SK-N-SH (cell line): ENCODE results near the gene PTPRG. TPM values are rescaled to one million over a fixed set of nuclear protein-coding genes. Genes with fewer than 3 reads are reported as not detected.

Experiments used
- CTCF ChIA-PET: fragments of 300-600, 350-600 bp; formaldehyde crosslinking; extraction: SDS; loops from one replicate; lab custom pipeline; 2021; lab: Yijun Ruan, JAX
- POLR2A ChIA-PET: fragments of 350-600 bp; sonication (Branson Sonifier 250); formaldehyde crosslinking; extraction: SDS; loops from one replicate; lab custom pipeline; 2020; ENCODE audit warnings: antibody characterized with exemption, inconsistent platforms; lab: Yijun Ruan, JAX
- DNase-seq: peaks from one replicate; pipeline ENCODE4 v3.0.0; 2012
- H2AFZ ChIP-seq: fragments of 200-600 bp; sonication (generic); 2 replicates; pipeline ENCODE4 v1.8.1; 2016; ENCODE audit warnings: antibody characterized with exemption, mild to moderate bottlenecking, low read depth
- H3F3A ChIP-seq: fragments of 200-600 bp; sonication (generic); replicated peaks from 2 replicates; pipeline ENCODE3; 2016; ENCODE audit warnings: antibody characterized with exemption, mild to moderate bottlenecking; ENCODE audit not compliant: insufficient read depth
- H3K27ac ChIP-seq, 2 experiments: fragments of 200-500 bp in 1 of 2; fragments of 200-600 bp in 1 of 2; sonication (Bioruptor generic) in 1 of 2; sonication (generic), shearing (Covaris generic) in 1 of 2; 2 replicates each; pipeline versions ENCODE4 v1.5.1 to v1.6.1; 2014 to 2016; ENCODE audit warnings: low read depth in 2 of 2, inconsistent platforms in 1 of 2, low read length in 1 of 2, mild to moderate bottlenecking in 1 of 2, mixed read lengths in 1 of 2
- H3K27me3 ChIP-seq: fragments of 200-600 bp; sonication (generic), shearing (Covaris generic); 2 replicates; pipeline ENCODE4 v1.6.1; 2016; ENCODE audit warnings: mixed run types; ENCODE audit not compliant: insufficient read depth
- H3K36me3 ChIP-seq, 2 experiments: fragments of 200-500 bp in 1 of 2; fragments of 200-600 bp in 1 of 2; sonication (Bioruptor generic) in 1 of 2; sonication (generic) in 1 of 2; replicated peaks in 1 of 2; 2 replicates each; pipeline versions ENCODE3 to v1.5.1; 2014 to 2016; ENCODE audit warnings: low read length in 1 of 2, mild to moderate bottlenecking in 1 of 2; ENCODE audit not compliant: insufficient read depth in 2 of 2, control insufficient read depth in 1 of 2
- H3K4me1 ChIP-seq, 2 experiments: fragments of 200-500 bp in 1 of 2; fragments of 200-600 bp in 1 of 2; sonication (Bioruptor generic) in 1 of 2; sonication (generic), shearing (Covaris generic) in 1 of 2; 2 replicates each; pipeline versions ENCODE4 v1.5.1 to v1.6.1; 2014 to 2016; ENCODE audit warnings: low read depth in 1 of 2, low read length in 1 of 2, mixed run types in 1 of 2; ENCODE audit not compliant: insufficient read depth in 2 of 2, control insufficient read depth in 1 of 2
- H3K4me2 ChIP-seq: fragments of 200-600 bp; sonication (generic), shearing (Covaris generic); 2 replicates; pipeline ENCODE4 v1.6.1; 2017; ENCODE audit warnings: mixed run types
- H3K4me3 ChIP-seq, 2 experiments: fragments of 200-500 bp in 1 of 2; fragments of 200-600 bp in 1 of 2; sonication (Bioruptor generic) in 1 of 2; sonication (generic), shearing (Covaris generic) in 1 of 2; 2 replicates each; pipeline versions ENCODE4 v1.5.1 to v1.8.1; 2014 to 2016; ENCODE audit warnings: low read depth in 2 of 2, inconsistent platforms in 1 of 2, low read length in 1 of 2, mild to moderate bottlenecking in 1 of 2, mixed read lengths in 1 of 2, moderate library complexity in 1 of 2
- H3K79me2 ChIP-seq: fragments of 200-600 bp; sonication (generic); 2 replicates; pipeline ENCODE4 v1.8.1; 2017; ENCODE audit warnings: mild to moderate bottlenecking; ENCODE audit not compliant: insufficient read depth
- H3K9ac ChIP-seq: fragments of 200-600 bp; sonication (generic); 2 replicates; pipeline ENCODE4 v1.6.1; 2017; ENCODE audit warnings: mixed run types
- H3K9me2 ChIP-seq: fragments of 200-600 bp; sonication (generic); 2 replicates; pipeline ENCODE4 v1.6.1; 2017; ENCODE audit warnings: mixed run types
- H3K9me3 ChIP-seq: fragments of 200-600 bp; sonication (generic); 2 replicates; pipeline ENCODE4 v1.6.1; 2017; ENCODE audit warnings: mixed run types, mild to moderate bottlenecking, moderate library complexity
- H4K20me1 ChIP-seq: fragments of 200-600 bp; sonication (generic); 2 replicates; pipeline ENCODE4 v1.6.1; 2017; ENCODE audit warnings: mild to moderate bottlenecking, mixed run types; ENCODE audit not compliant: insufficient read depth
- EZH2phosphoT487 ChIP-seq: fragments of 200-600 bp; sonication (generic); IDR thresholded peaks from 2 replicates; pipeline ENCODE4 v1.6.1; 2017; ENCODE audit warnings: low read depth, mixed run types, mild to moderate bottlenecking, antibody characterized with exemption, moderate library complexity, borderline replicate concordance
- FOXJ3 ChIP-seq: sonication (generic); formaldehyde crosslinking; IDR thresholded peaks from 2 replicates; pipeline ENCODE4 v1.5.1; 2020; ENCODE audit warnings: mild to moderate bottlenecking, missing genetic modification reagents
- GATA2 ChIP-seq: sonication (generic); formaldehyde crosslinking; IDR thresholded peaks from 2 replicates; pipeline ENCODE4 v1.5.0; 2020; ENCODE audit warnings: mild to moderate bottlenecking, missing genetic modification reagents
- JUND ChIP-seq: IDR thresholded peaks from 2 replicates; pipeline ENCODE4 v1.4.0; 2012
- MEF2A ChIP-seq: IDR thresholded peaks from 2 replicates; pipeline ENCODE4 v1.4.0; 2012; ENCODE audit warnings: low read depth, borderline replicate concordance
- NFIC ChIP-seq: IDR thresholded peaks from 2 replicates; pipeline ENCODE4 v1.4.0; 2012; ENCODE audit warnings: borderline replicate concordance
- NRF1 ChIP-seq: IDR thresholded peaks from 2 replicates; pipeline ENCODE4 v1.6.1; 2012; ENCODE audit warnings: low read depth, mild to moderate bottlenecking, low read length
- RFX5 ChIP-seq: IDR thresholded peaks from 2 replicates; pipeline ENCODE4 v1.6.1; 2012; ENCODE audit warnings: mild to moderate bottlenecking, improper control_type of control experiment, low read length
- SIN3A ChIP-seq: IDR thresholded peaks from 2 replicates; pipeline ENCODE4 v1.6.1; 2012; ENCODE audit warnings: low read depth, mild to moderate bottlenecking, low read length, moderate library complexity, borderline replicate concordance
- TCF12 ChIP-seq: IDR thresholded peaks from 2 replicates; pipeline ENCODE4 v1.4.0; 2012
- TEAD4 ChIP-seq: IDR thresholded peaks from 2 replicates; pipeline ENCODE4 v1.4.0; 2012; ENCODE audit warnings: mild to moderate bottlenecking, borderline replicate concordance; ENCODE audit not compliant: insufficient read depth
- WGBS: methylation state at CpG from one replicate; pipeline ENCODE4 v1.1.6; 2017; ENCODE audit warnings: low lambda C conversion rate; 5-methylcytosine and 5-hydroxymethylcytosine counted together
- polyA plus RNA-seq, 3 experiments: library from polyadenylated mRNA; depleted of rRNA; stranded (reverse); fragments of >200 nt; gene quantifications; 2 replicates each; pipeline ENCODE4 v1.2.3, GENCODE V29; 2012
- TF ChIP-seq, protein P1 (sequence below): IDR thresholded peaks from 2 replicates; pipeline ENCODE4 v1.4.0; 2012; ENCODE audit warnings: low read depth
- TF ChIP-seq, protein P2 (sequence below): IDR thresholded peaks from 2 replicates; pipeline ENCODE4 v1.4.0; 2012; ENCODE audit warnings: low read depth, borderline replicate concordance
- TF ChIP-seq, protein P3 (sequence below): IDR thresholded peaks from 2 replicates; pipeline ENCODE4; 2012

PTPRG gene
- polyA plus RNA-seq, 1 of the 3 experiments (the other 2 are of a cell fraction), result 14.1 TPM

DNA sequence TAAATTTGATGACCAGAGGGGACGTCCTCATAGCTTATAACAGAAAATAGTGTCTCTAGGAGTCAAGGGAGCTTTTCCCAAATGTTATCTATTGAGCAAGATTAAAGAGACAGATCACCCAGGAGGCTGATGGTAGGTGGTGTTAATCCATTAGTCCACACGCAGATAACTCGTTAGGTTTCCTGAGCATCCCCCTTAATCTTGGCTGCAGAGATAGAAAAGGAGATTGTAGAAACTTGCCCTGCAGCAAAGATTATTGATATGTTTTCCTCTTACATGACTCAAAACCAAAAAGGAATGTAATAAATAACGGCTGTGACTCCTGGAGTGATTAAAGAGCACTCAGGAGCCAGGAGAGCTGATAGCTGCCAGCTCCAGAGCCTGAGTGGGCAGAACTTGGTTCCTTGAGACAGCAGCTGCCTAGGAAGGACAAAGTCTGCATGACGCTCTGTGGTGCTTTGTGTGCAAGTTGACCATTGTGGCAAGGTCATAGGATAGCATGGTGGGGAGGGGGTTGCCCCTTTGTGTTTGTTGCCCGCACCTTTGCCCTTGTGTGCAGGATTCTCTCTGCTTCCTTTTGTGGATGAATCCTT, 234.8 kb downstream of the PTPRG start:
- no peak for DNase-seq
- CTCF ChIA-PET, result no interaction called here
- no peaks in the 10 kb centered on the region for H3K27me3 ChIP-seq

DNA sequence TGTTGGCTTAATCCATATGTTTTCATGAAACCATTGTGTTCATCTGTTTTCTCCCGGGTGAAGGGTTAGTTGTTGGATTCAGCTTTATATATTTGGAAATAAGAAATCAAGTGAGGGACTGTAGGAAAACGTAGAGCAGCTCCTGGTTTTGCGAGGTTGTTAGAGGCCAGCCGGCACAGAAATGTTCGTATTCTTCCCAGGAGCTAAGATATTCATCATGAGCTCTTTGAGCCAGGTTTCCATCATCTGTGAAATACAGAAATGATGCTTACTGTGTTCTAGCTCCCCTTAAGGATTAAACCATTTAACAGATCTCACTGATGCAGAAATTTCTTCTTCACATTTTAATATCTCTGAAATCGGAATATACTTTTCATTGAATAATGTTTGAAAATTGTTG, 235.5 kb downstream of the PTPRG start:
- no peak for DNase-seq
- no peak overlapping the region for H2AFZ ChIP-seq
- H3K4me3 ChIP-seq, result no peak overlapping the region
- ChIA-PET CTCF (no interaction called here), POLR2A (no interaction called here)
- no peaks in the 10 kb centered on the region for H3K27me3 ChIP-seq
- no peak overlapping the region for H3K4me2 ChIP-seq
- peaks cover 0 to 3% of the 10 kb centered on the region in 2 experiments; a peak in 1 of 4 replicates for H3K4me1 ChIP-seq
- H3K27ac ChIP-seq, result no peak overlapping the region
- no peaks in the 10 kb centered on the region for H3F3A ChIP-seq
- WGBS, result 94% methylated on average over 6 of the region's 6 CpGs
- H3K79me2 ChIP-seq, result peaks cover 8% of the 10 kb centered on the region; the same call in 1 of the 2 replicates
- TF ChIP-seq RFX5, result no peak
- no peak for TF ChIP-seq SIN3A
- TF ChIP-seq, protein P1, sequence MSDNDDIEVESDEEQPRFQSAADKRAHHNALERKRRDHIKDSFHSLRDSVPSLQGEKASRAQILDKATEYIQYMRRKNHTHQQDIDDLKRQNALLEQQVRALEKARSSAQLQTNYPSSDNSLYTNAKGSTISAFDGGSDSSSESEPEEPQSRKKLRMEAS, result no peak
- no peak for TF ChIP-seq JUND
- no peak for TF ChIP-seq TEAD4
- no peak for TF ChIP-seq EZH2phosphoT487
- no peak for TF ChIP-seq TCF12
- no peak for TF ChIP-seq NRF1
- no peak for TF ChIP-seq NFIC
- TF ChIP-seq, protein P2, sequence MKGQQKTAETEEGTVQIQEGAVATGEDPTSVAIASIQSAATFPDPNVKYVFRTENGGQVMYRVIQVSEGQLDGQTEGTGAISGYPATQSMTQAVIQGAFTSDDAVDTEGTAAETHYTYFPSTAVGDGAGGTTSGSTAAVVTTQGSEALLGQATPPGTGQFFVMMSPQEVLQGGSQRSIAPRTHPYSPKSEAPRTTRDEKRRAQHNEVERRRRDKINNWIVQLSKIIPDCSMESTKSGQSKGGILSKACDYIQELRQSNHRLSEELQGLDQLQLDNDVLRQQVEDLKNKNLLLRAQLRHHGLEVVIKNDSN, result no peak
- TF ChIP-seq MEF2A, result no peak
- TF ChIP-seq FOXJ3, result no peak
- no peaks in the 10 kb centered on the region for H3K9me2 ChIP-seq
- no peaks in the 10 kb centered on the region for H3K36me3 ChIP-seq
- no peaks in the 10 kb centered on the region for H3K9me3 ChIP-seq
- H3K9ac ChIP-seq, result no peak overlapping the region
- no peaks in the 10 kb centered on the region for H4K20me1 ChIP-seq

More for the DNA sequence above, 234.8 kb downstream of the PTPRG start:
- no peaks in the 10 kb centered on the region for H4K20me1 ChIP-seq
- H3K9me2 ChIP-seq, result no peaks in the 10 kb centered on the region
- H2AFZ ChIP-seq, result no peak overlapping the region
- no peak overlapping the region for H3K27ac ChIP-seq
- WGBS, result 82% methylated on average over 6 of the region's 6 CpGs
- no peaks in the 10 kb centered on the region for H3F3A ChIP-seq
- no peak overlapping the region for H3K9ac ChIP-seq
- H3K4me2 ChIP-seq, result no peak overlapping the region
- no peak overlapping the region for H3K4me3 ChIP-seq
- POLR2A ChIA-PET, result no interaction called here
- peaks cover 0 to 3% of the 10 kb centered on the region in 2 experiments; a peak in 1 of 4 replicates for H3K4me1 ChIP-seq
- H3K36me3 ChIP-seq, result no peaks in the 10 kb centered on the region
- no peaks in the 10 kb centered on the region for H3K9me3 ChIP-seq
- peaks cover 8% of the 10 kb centered on the region; the same call in 1 of the 2 replicates for H3K79me2 ChIP-seq
- TF ChIP-seq, protein P3, sequence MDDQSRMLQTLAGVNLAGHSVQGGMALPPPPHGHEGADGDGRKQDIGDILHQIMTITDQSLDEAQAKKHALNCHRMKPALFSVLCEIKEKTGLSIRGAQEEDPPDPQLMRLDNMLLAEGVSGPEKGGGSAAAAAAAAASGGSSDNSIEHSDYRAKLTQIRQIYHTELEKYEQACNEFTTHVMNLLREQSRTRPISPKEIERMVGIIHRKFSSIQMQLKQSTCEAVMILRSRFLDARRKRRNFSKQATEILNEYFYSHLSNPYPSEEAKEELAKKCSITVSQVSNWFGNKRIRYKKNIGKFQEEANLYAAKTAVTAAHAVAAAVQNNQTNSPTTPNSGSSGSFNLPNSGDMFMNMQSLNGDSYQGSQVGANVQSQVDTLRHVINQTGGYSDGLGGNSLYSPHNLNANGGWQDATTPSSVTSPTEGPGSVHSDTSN, result peak; percentile 30; the same call in 1 of the 2 replicates
- TF ChIP-seq NRF1, result no peak
- peak; percentile 37 for TF ChIP-seq GATA2 (CRISPR knock-in tag)
